ENCODE results near the gene HEXIM1. TPM values are rescaled to one million over a fixed set of nuclear protein-coding genes. Genes with fewer than 3 reads are reported as not detected.

The HEXIM1 gene
- total RNA-seq, 1 experiment from 2014 or later: 11.6 TPM

GRCh38 chr17:45155483-45155882, 7.2 kb downstream of the HEXIM1 start:
- DNase-seq (ENCODE audit: low read depth): no peak
- in situ Hi-C loops (cut with HindIII; ENCODE audit: low pct_unique_long_range_greater_than_20kb, low sequenced_read_pairs): loop anchor here (10.0 kb wide), 1 partner anchor 159 kb away; the partner anchor contains the start of gene MAP3K14

- no peak for DNase-seq (ENCODE audit: low read depth)
- in situ Hi-C loops (cut with HindIII; ENCODE audit: low pct_unique_long_range_greater_than_20kb, low sequenced_read_pairs): loop anchor here (10.0 kb wide), 1 partner anchor 159 kb away; the partner anchor contains the start of gene MAP3K14
These were observed 8.0 kb downstream of the HEXIM1 start for GRCh38 chr17:45156242-45156641.

DNA sequence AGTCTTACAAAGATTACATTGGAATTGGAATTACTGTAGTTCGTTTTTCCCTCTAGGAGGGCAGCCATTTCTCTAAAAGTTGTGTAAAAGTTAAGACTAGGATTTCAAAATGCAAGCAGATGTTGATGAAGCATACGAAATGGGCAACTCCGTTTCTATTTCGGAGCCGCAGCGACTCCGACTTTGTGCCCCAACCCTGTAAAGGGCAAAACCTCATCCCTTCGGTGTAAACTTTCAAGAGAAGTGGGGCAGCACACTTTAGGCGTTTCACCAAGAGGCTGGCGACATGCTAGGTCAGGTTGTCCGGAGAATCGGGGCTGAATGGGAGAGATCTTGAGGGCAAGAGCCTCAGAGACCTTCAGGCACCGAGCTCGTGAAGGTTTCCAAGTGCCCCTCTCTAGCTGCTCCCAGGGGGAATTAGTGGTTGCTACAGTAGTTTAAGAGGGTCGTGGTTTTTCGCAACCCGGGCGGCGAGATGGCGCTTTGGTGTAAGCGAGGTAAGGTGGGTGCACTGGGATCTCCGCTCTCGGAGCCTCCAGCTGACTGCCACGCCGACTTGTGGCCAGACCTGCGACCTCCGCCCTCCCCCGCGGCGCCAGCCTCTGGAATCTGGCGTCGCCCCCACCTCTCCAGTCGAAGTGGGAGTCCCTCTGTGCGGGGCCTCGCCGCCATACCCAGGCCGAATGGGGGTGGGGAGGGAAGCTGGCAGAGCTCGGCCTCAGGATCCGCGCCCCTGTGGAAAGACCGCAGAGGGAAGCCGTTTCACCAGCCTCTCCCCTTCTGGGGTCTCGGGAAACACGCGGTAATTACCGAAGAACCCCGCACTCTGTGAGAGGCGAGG, 12.4 kb downstream of the HEXIM1 start:
- peak; percentile 67 for DNase-seq (ENCODE audit: low read depth)
- in situ Hi-C loops (cut with HindIII; ENCODE audit: low pct_unique_long_range_greater_than_20kb, low sequenced_read_pairs): no loop called here

GRCh38 chr17:45161288-45162024, 13.2 kb downstream of the HEXIM1 start, which contains the start of gene HEXIM2:
HEXIM2 (plus strand) TSS chr17:45161875; CDS start chr17:45162794, 919 bp downstream.
- in situ Hi-C loops (cut with HindIII; ENCODE audit: low pct_unique_long_range_greater_than_20kb, low sequenced_read_pairs): no loop called here
- DNase-seq (ENCODE audit: low read depth): peak; percentile 100

DNA sequence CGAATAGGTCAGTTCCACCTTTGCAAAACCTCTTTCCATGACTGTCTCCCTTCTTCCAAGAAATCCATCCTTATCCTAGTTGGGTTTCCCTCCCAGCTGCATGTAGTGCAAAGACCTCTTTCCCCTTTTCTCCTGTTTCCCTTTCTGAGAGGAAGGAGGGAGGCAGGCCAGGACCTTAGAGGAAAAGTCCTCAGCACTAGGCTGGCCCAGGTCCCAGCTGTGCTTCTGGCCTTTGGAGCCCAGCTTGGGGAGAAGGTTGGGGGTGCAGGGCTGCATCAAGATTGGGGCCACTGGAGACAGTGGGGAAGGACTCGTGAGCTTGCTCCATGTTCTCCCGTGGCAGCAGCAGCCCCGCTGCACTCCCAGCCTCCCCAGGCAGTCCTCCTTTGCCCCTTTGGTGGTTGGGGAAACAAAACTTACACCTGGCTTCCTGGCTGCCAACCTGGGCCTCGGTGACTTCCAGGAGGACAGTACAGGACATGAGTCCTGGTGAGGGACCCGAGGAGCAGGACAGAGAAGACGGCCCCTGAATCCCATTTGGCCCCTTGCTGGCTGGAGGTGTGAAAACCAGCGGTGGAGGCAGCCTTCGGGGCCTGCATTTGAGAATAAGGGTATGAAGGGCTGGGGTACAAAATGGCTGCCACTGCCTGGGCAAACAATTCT, 13.9 kb downstream of the HEXIM1 start:
- no peak for DNase-seq (ENCODE audit: low read depth)
- in situ Hi-C loops (cut with HindIII; ENCODE audit: low pct_unique_long_range_greater_than_20kb, low sequenced_read_pairs): no loop called here

DNA sequence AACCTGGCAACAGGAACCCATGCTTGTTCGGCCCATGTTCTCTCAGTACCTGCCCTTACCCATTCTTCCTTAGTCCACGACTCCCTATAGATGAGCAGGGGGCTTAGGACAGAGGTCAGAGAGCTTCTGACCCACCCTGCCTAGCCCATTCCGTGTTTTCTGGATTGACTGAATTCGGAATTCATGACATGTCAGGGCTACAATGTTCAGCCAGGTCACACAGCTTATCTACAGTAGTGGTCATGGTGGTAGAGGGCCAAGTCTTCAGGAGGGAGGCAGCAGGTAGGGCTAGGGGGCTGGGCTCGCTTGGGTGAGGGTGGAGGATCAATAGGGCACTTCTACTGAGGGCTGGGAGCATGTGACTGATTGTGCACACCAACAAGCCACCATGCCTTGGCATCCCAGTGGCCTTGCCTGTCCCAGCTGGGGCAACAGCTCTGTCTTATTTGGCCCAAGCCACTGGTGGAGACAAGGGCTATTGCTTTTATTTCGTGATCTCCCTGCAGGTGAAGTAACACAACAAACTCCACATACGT, 16.5 kb downstream of the HEXIM1 start:
- no peak for DNase-seq (ENCODE audit: low read depth)
- in situ Hi-C loops (cut with HindIII; ENCODE audit: low pct_unique_long_range_greater_than_20kb, low sequenced_read_pairs): no loop called here

- in situ Hi-C loops (cut with HindIII; ENCODE audit: low pct_unique_long_range_greater_than_20kb, low sequenced_read_pairs): no loop called here
These were observed 20.9 kb downstream of the HEXIM1 start for GRCh38 chr17:45168991-45169752.

DNA sequence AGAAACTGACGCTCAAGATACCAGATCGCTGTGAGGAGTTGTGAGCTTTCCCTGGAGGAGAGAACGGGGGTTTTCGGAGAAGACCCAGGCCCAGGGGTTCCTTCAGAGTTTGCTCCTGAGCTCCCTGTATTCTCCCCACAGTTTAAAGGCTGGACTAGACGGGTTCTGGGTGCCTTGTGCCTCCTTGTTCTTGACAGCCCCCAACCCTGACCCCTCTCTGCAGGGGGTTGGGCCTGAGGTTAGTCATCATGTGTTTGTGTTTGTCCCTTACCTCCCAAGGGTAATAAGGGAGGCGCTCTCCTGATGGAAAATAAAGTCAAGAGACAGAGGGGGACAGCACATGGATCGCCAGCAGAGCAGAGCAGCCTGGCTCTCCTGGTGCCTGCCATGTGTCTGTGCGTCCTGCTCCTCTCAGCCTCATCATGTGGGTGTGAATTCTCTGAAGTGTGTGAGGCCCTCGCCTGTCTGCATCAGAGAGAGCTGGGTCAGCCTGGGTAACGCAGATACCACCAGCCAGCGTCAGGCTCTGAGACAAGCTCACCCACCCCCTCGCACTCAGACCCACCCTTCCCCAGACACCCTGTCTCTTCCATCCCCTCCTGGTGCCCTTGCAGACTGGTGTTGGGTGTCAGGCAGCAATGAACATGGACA, 22.1 kb downstream of the HEXIM1 start:
- no peak for DNase-seq (ENCODE audit: low read depth)
- in situ Hi-C loops (cut with HindIII; ENCODE audit: low pct_unique_long_range_greater_than_20kb, low sequenced_read_pairs): no loop called here

More at GRCh38 chr17:45168991-45169752, 20.9 kb downstream of the HEXIM1 start:
- no peak for DNase-seq (ENCODE audit: low read depth)

GRCh38 chr17:45170931-45171337, 22.7 kb downstream of the HEXIM1 start:
- DNase-seq (ENCODE audit: low read depth): peak; percentile 92
- in situ Hi-C loops (cut with HindIII; ENCODE audit: low pct_unique_long_range_greater_than_20kb, low sequenced_read_pairs): no loop called here

DNA sequence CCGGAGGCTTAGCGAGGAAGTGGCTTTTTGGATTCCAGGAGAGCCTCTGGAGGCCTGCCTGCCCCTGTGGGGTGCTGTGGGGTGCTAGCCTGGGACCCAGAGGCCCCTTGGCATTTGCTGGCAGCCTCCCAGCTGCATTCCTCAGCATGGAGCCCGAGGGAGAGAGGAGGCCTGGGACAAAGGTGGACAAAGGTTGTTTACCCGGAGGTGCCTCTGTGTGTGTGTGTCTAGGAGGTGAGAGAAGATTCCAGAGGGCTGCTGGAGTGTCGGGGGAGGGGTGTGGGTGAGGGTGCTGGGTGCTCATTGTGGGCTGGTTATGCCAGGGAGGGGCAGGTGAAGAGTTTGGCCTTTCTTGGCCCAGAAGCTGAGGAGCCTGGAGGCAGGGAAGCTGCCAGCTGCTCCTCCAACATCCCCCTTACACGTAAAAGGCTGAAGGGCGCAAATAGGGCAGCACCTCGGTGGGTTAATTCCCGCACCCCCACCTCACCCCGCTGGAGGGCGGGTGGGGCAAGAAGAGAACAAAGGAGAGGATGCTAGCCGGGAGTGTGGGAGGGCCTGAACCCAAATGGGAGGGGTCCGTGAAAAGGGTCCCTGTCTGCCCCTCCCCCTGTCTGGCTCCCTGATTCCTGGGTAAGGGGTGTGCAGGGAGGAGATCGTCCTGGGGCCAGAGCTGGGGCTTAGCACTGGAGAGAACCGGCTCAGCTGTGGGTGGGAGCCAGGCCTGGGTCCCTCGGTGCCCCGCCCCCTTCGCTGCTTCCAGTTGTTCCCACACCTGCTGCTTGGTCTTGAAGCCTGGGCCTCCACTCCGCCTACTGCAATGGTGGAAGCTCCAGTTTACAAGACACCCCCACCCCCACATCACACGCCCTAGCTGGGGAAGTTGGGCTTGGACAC, 23.3 kb downstream of the HEXIM1 start:
- in situ Hi-C loops (cut with HindIII; ENCODE audit: low pct_unique_long_range_greater_than_20kb, low sequenced_read_pairs): no loop called here
- DNase-seq (ENCODE audit: low read depth): peak; percentile 81

DNA sequence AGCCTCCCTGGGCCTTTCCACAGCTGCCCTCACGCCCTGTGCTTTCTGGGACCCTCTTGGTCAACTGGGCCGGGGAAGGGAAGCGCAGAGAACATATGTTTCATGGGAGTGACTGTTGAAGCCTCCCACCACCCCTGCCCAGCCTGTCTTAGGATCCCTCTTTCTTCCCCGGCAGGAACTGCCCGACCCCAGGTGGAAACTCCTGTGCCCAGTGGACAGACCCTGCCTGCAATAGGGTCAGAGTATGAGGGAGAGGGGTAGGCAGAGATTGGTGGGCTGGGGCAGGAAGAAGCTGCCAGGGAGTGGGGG, 23.9 kb downstream of the HEXIM1 start:
- in situ Hi-C loops (cut with HindIII; ENCODE audit: low pct_unique_long_range_greater_than_20kb, low sequenced_read_pairs): no loop called here
- DNase-seq (ENCODE audit: low read depth): no peak

DNA sequence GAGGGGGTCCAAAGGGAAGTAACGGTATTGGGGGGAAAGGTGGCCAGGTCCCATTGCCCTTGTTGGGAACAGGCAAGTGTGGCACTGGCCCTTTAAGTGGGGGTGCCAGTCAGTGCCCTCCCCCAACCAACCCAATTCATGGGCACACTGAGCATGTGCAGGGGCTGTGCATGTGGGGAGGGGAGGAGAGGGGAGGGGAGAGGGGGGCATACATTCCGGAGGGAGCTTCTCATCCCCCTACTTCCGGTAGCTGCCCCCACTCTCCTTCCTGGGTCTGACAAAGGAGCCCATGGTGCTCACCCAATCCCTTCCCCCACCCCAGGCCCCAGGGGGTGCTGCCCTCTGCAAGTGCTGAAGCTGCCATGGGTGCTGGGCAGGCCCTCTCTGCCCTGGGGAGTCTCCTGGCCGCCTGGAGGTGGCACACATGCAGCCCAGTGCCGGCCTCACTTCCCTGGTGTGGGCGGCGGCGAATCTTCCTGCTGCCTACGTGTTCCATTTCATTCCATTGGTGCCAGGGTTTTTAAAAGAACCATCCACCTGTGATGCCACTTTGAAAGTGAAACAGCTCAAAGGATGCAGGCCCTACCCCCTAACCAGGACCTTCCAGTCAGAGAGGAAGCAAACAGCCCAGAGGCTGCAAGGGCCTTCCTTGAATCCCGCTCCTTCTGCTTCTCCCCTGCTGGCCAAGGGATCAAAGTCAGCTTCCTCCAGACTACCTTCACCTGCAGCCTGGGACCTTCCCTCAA, 24.4 kb downstream of the HEXIM1 start:
- in situ Hi-C loops (cut with HindIII; ENCODE audit: low pct_unique_long_range_greater_than_20kb, low sequenced_read_pairs): no loop called here
- peak; percentile 96 for DNase-seq (ENCODE audit: low read depth)

GRCh38 chr17:45175759-45176115, 27.5 kb downstream of the HEXIM1 start:
- DNase-seq (ENCODE audit: low read depth): no peak
- in situ Hi-C loops (cut with HindIII; ENCODE audit: low pct_unique_long_range_greater_than_20kb, low sequenced_read_pairs): no loop called here

DNA sequence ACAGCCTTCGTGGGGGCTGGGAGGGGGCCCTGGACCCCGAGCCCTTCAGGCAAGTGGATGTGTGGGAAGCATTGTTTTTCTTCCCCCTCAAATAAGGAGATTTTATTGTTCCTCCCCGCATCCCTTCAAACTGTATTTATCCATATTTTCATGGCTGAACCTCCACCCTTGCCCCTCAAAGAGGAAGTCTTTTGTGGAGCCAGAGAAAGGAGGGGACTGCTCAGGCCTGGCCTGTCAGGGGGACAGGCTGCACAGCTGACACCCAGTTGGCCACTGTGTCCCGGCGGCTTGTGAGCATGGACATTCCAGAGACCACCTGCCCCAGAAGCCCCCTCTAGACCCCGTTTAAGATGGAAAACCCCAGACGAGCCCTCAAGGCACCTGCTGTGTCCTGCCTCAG, 29.3 kb downstream of the HEXIM1 start:
- DNase-seq (ENCODE audit: low read depth): no peak
- in situ Hi-C loops (cut with HindIII; ENCODE audit: low pct_unique_long_range_greater_than_20kb, low sequenced_read_pairs): no loop called here

- in situ Hi-C loops (cut with HindIII; ENCODE audit: low pct_unique_long_range_greater_than_20kb, low sequenced_read_pairs): no loop called here
- no peak for DNase-seq (ENCODE audit: low read depth)
These were observed 35.9 kb downstream of the HEXIM1 start for GRCh38 chr17:45184144-45184543.

DNA sequence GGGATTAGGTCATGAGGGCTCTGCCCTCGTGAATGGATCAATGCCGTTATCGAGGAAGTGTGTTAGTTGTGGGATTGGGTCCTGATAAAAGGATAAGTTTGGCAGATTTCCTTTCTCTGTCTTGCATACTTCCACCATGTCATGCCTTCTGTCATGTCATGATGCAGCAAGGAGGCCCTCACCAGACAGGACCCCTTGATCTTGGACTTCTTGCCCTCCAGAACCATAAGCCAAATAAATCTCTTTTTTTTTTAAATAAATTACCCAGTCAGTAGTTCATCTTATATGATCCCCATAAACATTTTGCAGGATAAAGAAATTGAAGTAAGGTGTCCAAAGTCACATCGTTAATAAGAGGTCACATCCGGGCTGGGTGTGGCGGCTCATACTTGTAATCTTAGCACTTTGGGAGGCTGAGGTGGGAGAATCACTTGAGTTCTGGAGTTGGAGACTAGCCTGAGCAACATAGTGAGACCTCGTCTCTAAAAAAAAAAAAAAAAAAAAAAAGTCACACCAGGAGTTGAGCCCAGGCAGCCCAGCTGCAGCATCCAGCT, 38.6 kb downstream of the HEXIM1 start:
- no peak for DNase-seq (ENCODE audit: low read depth)
- in situ Hi-C loops (cut with HindIII; ENCODE audit: low pct_unique_long_range_greater_than_20kb, low sequenced_read_pairs): no loop called here

Measured in Caki2 (cell line).